Breast epithelium (tissue), 4 donors: ENCODE results near the gene FMN1. TPM values are rescaled to one million over a fixed set of nuclear protein-coding genes. Genes with fewer than 3 reads are reported as not detected.

ENCODE experiments used
- DNase-seq, 2 donors: peaks; one replicate each; pipeline ENCODE4 v3.0.0-alpha.2; 2019; ENCODE audit warnings: low spot score in 2 of 2
- H3K27ac ChIP-seq, 2 donors: fragments of 200-600 bp; sonication (generic) in 1 of 2; one replicate each; pipeline ENCODE4 v1.5.1; 2016 to 2019; ENCODE audit warnings: mild to moderate bottlenecking in 1 of 2
- H3K27me3 ChIP-seq, 2 donors: fragments of 200-600 bp; sonication (generic) in 1 of 2; one replicate each; pipeline versions ENCODE4 v1.5.1 to v1.6.0; 2017 to 2019; ENCODE audit warnings: control low read depth in 1 of 2, mild to moderate bottlenecking in 1 of 2
- H3K36me3 ChIP-seq: fragments of 200-600 bp; one replicate; pipeline ENCODE4 v1.5.1; 2019
- H3K4me1 ChIP-seq, 2 donors: fragments of 200-600 bp; sonication (generic); one replicate each; pipeline ENCODE4 v1.5.1; 2016 to 2019; ENCODE audit warnings: control low read depth in 1 of 2
- H3K4me3 ChIP-seq, 3 donors: fragments of 200-600 bp; sonication (generic); 1 replicate in 2 of 3; 2 replicates in 1 of 3; pipeline ENCODE4 v1.5.1; 2016 to 2019; ENCODE audit warnings: mild to moderate bottlenecking in 3 of 3, moderate library complexity in 2 of 3
- H3K9me3 ChIP-seq, 2 donors: fragments of 200-600 bp; sonication (generic) in 1 of 2; one replicate each; pipeline ENCODE4 v1.5.1; 2016 to 2019; ENCODE audit warnings: control low read depth in 1 of 2
- CTCF ChIP-seq, 3 donors: fragments of 450-650 bp; IDR thresholded peaks; one replicate each; pipeline ENCODE4 v1.5.1; 2016 to 2017; ENCODE audit warnings: antibody characterized with exemption in 3 of 3, mild to moderate bottlenecking in 3 of 3, moderate library complexity in 3 of 3
- POLR2A ChIP-seq: fragments of 450-650 bp; IDR thresholded peaks from one replicate; pipeline ENCODE4 v1.6.1; 2016; ENCODE audit warnings: antibody characterized with exemption, mild to moderate bottlenecking, moderate library complexity
- POLR2AphosphoS5 ChIP-seq, 3 donors: sonication (generic); formaldehyde crosslinking; IDR thresholded peaks; one replicate each; pipeline ENCODE4 v1.6.1; 2017; ENCODE audit warnings: antibody characterized with exemption in 3 of 3
- intact Hi-C: fragments of 100-400 bp; cut with DNase I; formaldehyde crosslinking; loops from one replicate; pipeline ENCODE4 v1.15.1; 2023; ENCODE audit warnings: low total_unique reads
- total RNA-seq, 3 donors: library from RNA; depleted of rRNA; stranded (reverse); fragments of >200 nt; gene quantifications; one replicate each; pipeline ENCODE4 v1.1.0, GENCODE V29; 2016

The FMN1 gene
- total RNA-seq, 3 donors from 2014 or later: 33.1 to 56.8 (median 50.7) TPM

GRCh38 chr15:33009603-33010002 is 184.9 kb downstream of the FMN1 start:
- no peak for DNase-seq
- TF ChIP-seq CTCF (IDR thresholded peaks at IDR 0.05): no peak
- no peak for TF ChIP-seq POLR2AphosphoS5 (IDR thresholded peaks at IDR 0.05)
- TF ChIP-seq POLR2A: no peak
- Histone ChIP-seq H3K27ac (no peak overlapping the region), H3K4me3 (no peak overlapping the region), H3K4me1 (no peaks in the 10 kb centered on the region), H3K36me3 (no peaks in the 10 kb centered on the region), H3K27me3 (no peaks in the 10 kb centered on the region), H3K9me3 (no peaks in the 10 kb centered on the region)
- intact Hi-C loops: no loop called here

GRCh38 chr15:33009026-33009425 is 185.5 kb downstream of the FMN1 start:
- H3K27me3 ChIP-seq: no peaks in the 10 kb centered on the region
- DNase-seq: no peak
- H3K4me3 ChIP-seq: no peak overlapping the region
- H3K36me3 ChIP-seq: no peaks in the 10 kb centered on the region
- peak overlapping the region in 1 of 2 donors; percentile 57 for H3K27ac ChIP-seq
- intact Hi-C loops: no loop called here
- no peaks in the 10 kb centered on the region for H3K9me3 ChIP-seq
- no peak for TF ChIP-seq CTCF (IDR thresholded peaks at IDR 0.05)
- no peak for TF ChIP-seq POLR2AphosphoS5 (IDR thresholded peaks at IDR 0.05)
- no peak for TF ChIP-seq POLR2A
- H3K4me1 ChIP-seq: no peaks in the 10 kb centered on the region

- H3K27me3 ChIP-seq: no peaks in the 10 kb centered on the region
- H3K4me1 ChIP-seq: no peaks in the 10 kb centered on the region
- no peak overlapping the region for H3K4me3 ChIP-seq
- no peaks in the 10 kb centered on the region for H3K36me3 ChIP-seq
- no peak for DNase-seq
- TF ChIP-seq POLR2AphosphoS5 (IDR thresholded peaks at IDR 0.05) (no peak), CTCF (IDR thresholded peaks at IDR 0.05) (no peak), POLR2A (no peak)
- no peaks in the 10 kb centered on the region for H3K9me3 ChIP-seq
- H3K27ac ChIP-seq: peak overlapping the region in 1 of 2 donors; percentile 57
- intact Hi-C loops: no loop called here
Observed at GRCh38 chr15:33008284-33008995, 186.1 kb downstream of the FMN1 start.

- Histone ChIP-seq H3K4me1 (no peaks in the 10 kb centered on the region), H3K4me3 (no peak overlapping the region), H3K9me3 (no peaks in the 10 kb centered on the region), H3K27me3 (no peaks in the 10 kb centered on the region), H3K27ac (no peak overlapping the region), H3K36me3 (no peaks in the 10 kb centered on the region)
- intact Hi-C loops: no loop called here
- DNase-seq: no peak
- TF ChIP-seq POLR2AphosphoS5 (IDR thresholded peaks at IDR 0.05) (no peak), POLR2A (no peak)
Observed at GRCh38 chr15:33007303-33007855, 187.1 kb downstream of the FMN1 start.

- no peaks in the 10 kb centered on the region for H3K36me3 ChIP-seq
- no peak overlapping the region for H3K4me3 ChIP-seq
- no peaks in the 10 kb centered on the region for H3K27me3 ChIP-seq
- no peak overlapping the region for H3K27ac ChIP-seq
- DNase-seq: no peak
- intact Hi-C loops: no loop called here
- H3K9me3 ChIP-seq: no peaks in the 10 kb centered on the region
- no peaks in the 10 kb centered on the region for H3K4me1 ChIP-seq
- TF ChIP-seq POLR2A: no peak
- TF ChIP-seq POLR2AphosphoS5 (IDR thresholded peaks at IDR 0.05): no peak
Observed at GRCh38 chr15:33005582-33005981, 188.9 kb downstream of the FMN1 start.

- intact Hi-C loops: no loop called here
- Histone ChIP-seq H3K9me3 (peaks cover 0 to 7% of the 10 kb centered on the region in 2 donors), H3K27ac (no peak overlapping the region), H3K27me3 (no peaks in the 10 kb centered on the region), H3K4me1 (no peaks in the 10 kb centered on the region), H3K4me3 (no peak overlapping the region), H3K36me3 (no peaks in the 10 kb centered on the region)
- no peak for DNase-seq
- TF ChIP-seq CTCF (IDR thresholded peaks at IDR 0.05): no peak
- TF ChIP-seq POLR2A: no peak
- TF ChIP-seq POLR2AphosphoS5 (IDR thresholded peaks at IDR 0.05): no peak
Observed at GRCh38 chr15:33001926-33002325, 192.6 kb downstream of the FMN1 start.
